ENCODE measurements around the gene ESRRG. TPM values are rescaled to one million over a fixed set of nuclear protein-coding genes. Genes with fewer than 3 reads are reported as not detected.

ESRRG gene
- total and polyA plus RNA-seq, 2 donors (not counting 1 experiment from before 2014, with no cell fraction given) = 0.15 to 0.83 TPM

- Histone ChIP-seq H3K27me3 (ENCODE audit: control insufficient read depth, insufficient read depth, low read length) (no peaks in the 10 kb centered on the region), H3K9ac (ENCODE audit: insufficient read depth, low read length) (no peak overlapping the region), H3K79me2 (ENCODE audit: control insufficient read depth, insufficient read depth, low read length) (no peaks in the 10 kb centered on the region), H4K20me1 (ENCODE audit: control insufficient read depth, extremely low read depth, insufficient read depth, low read length) (no peaks in the 10 kb centered on the region), H3K4me2 (ENCODE audit: extremely low read depth, insufficient read depth, low read length) (no peak overlapping the region), H3K27ac (ENCODE audit: insufficient read depth, low read length) (no peak overlapping the region), H3K4me3 (replicated peaks in 1 of 4; ENCODE audit: control extremely low read depth in 1 of 4, insufficient read depth in 1 of 4, low read depth in 3 of 4, low read length in 4 of 4) (no peak overlapping the region), H3K4me1 (ENCODE audit: control insufficient read depth, extremely low read depth, insufficient read depth, low read length) (no peaks in the 10 kb centered on the region), H3K9me3 (ENCODE audit: control insufficient read depth, insufficient read depth, low read depth, low read length) (no peaks in the 10 kb centered on the region), H3K36me3 (ENCODE audit: control insufficient read depth, insufficient read depth, low read length) (no peaks in the 10 kb centered on the region), H2AFZ (ENCODE audit: low read length) (no peak overlapping the region)
- TF ChIP-seq, protein P1, sequence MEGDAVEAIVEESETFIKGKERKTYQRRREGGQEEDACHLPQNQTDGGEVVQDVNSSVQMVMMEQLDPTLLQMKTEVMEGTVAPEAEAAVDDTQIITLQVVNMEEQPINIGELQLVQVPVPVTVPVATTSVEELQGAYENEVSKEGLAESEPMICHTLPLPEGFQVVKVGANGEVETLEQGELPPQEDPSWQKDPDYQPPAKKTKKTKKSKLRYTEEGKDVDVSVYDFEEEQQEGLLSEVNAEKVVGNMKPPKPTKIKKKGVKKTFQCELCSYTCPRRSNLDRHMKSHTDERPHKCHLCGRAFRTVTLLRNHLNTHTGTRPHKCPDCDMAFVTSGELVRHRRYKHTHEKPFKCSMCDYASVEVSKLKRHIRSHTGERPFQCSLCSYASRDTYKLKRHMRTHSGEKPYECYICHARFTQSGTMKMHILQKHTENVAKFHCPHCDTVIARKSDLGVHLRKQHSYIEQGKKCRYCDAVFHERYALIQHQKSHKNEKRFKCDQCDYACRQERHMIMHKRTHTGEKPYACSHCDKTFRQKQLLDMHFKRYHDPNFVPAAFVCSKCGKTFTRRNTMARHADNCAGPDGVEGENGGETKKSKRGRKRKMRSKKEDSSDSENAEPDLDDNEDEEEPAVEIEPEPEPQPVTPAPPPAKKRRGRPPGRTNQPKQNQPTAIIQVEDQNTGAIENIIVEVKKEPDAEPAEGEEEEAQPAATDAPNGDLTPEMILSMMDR (conservative IDR thresholded peaks at IDR 0.05 in 1 of 2, IDR thresholded peaks at IDR 0.05 in 1 of 2; ENCODE audit: low read depth in 1 of 2, low read length in 2 of 2) = no peak
- TF ChIP-seq EZH2 (IDR thresholded peaks at IDR 0.05; ENCODE audit: low read length, missing control alignments) = no peak
- DNase-seq (ENCODE audit: low read depth in 2 of 2) = no peak
Measured at GRCh38 chr1:216632980-216633379, 90.2 kb downstream of the ESRRG start.

- H4K20me1 ChIP-seq (ENCODE audit: control insufficient read depth, extremely low read depth, insufficient read depth, low read length) = no peaks in the 10 kb centered on the region
Measured at GRCh38 chr1:216630532-216630931, 92.7 kb downstream of the ESRRG start.

GRCh38 chr1:216627252-216627651 lies 96.0 kb downstream of the ESRRG start:
- Histone ChIP-seq H3K9me3 (ENCODE audit: control insufficient read depth, insufficient read depth, low read depth, low read length) (no peaks in the 10 kb centered on the region), H3K4me1 (ENCODE audit: control insufficient read depth, extremely low read depth, insufficient read depth, low read length) (no peaks in the 10 kb centered on the region), H3K36me3 (ENCODE audit: control insufficient read depth, insufficient read depth, low read length) (no peaks in the 10 kb centered on the region), H4K20me1 (ENCODE audit: control insufficient read depth, extremely low read depth, insufficient read depth, low read length) (no peaks in the 10 kb centered on the region), H3K27me3 (ENCODE audit: control insufficient read depth, insufficient read depth, low read length) (no peaks in the 10 kb centered on the region), H3K27ac (ENCODE audit: insufficient read depth, low read length) (no peak overlapping the region), H3K9ac (ENCODE audit: insufficient read depth, low read length) (no peak overlapping the region), H3K4me2 (ENCODE audit: extremely low read depth, insufficient read depth, low read length) (no peak overlapping the region), H3K79me2 (ENCODE audit: control insufficient read depth, insufficient read depth, low read length) (no peaks in the 10 kb centered on the region), H2AFZ (ENCODE audit: low read length) (no peak overlapping the region), H3K4me3 (replicated peaks in 1 of 4; ENCODE audit: control extremely low read depth in 1 of 4, insufficient read depth in 1 of 4, low read depth in 3 of 4, low read length in 4 of 4) (no peak overlapping the region)
- DNase-seq (ENCODE audit: low read depth in 2 of 2) = peak in 1 of 2 donors; percentile 10
- no peak for TF ChIP-seq EZH2 (IDR thresholded peaks at IDR 0.05; ENCODE audit: low read length, missing control alignments)
- TF ChIP-seq, protein P1 (conservative IDR thresholded peaks at IDR 0.05 in 1 of 2, IDR thresholded peaks at IDR 0.05 in 1 of 2; ENCODE audit: low read depth in 1 of 2, low read length in 2 of 2) = no peak

More at GRCh38 chr1:216630532-216630931, 92.7 kb downstream of the ESRRG start:
- Histone ChIP-seq H3K27ac (ENCODE audit: insufficient read depth, low read length) (no peak overlapping the region), H2AFZ (ENCODE audit: low read length) (no peak overlapping the region), H3K9me3 (ENCODE audit: control insufficient read depth, insufficient read depth, low read depth, low read length) (no peaks in the 10 kb centered on the region), H3K4me3 (replicated peaks in 1 of 4; ENCODE audit: control extremely low read depth in 1 of 4, insufficient read depth in 1 of 4, low read depth in 3 of 4, low read length in 4 of 4) (no peak overlapping the region), H3K36me3 (ENCODE audit: control insufficient read depth, insufficient read depth, low read length) (no peaks in the 10 kb centered on the region), H3K79me2 (ENCODE audit: control insufficient read depth, insufficient read depth, low read length) (no peaks in the 10 kb centered on the region), H3K27me3 (ENCODE audit: control insufficient read depth, insufficient read depth, low read length) (no peaks in the 10 kb centered on the region), H3K4me1 (ENCODE audit: control insufficient read depth, extremely low read depth, insufficient read depth, low read length) (no peaks in the 10 kb centered on the region), H3K9ac (ENCODE audit: insufficient read depth, low read length) (no peak overlapping the region), H3K4me2 (ENCODE audit: extremely low read depth, insufficient read depth, low read length) (no peak overlapping the region)
- TF ChIP-seq, protein P1 (conservative IDR thresholded peaks at IDR 0.05 in 1 of 2, IDR thresholded peaks at IDR 0.05 in 1 of 2; ENCODE audit: low read depth in 1 of 2, low read length in 2 of 2) = no peak
- no peak for TF ChIP-seq EZH2 (IDR thresholded peaks at IDR 0.05; ENCODE audit: low read length, missing control alignments)
- no peak for DNase-seq (ENCODE audit: low read depth in 2 of 2)

All from fibroblast of lung (primary cell).